IMR-90 (cell line): ENCODE results near the gene CAMTA1. TPM values are rescaled to one million over a fixed set of nuclear protein-coding genes. Genes with fewer than 3 reads are reported as not detected.

Experiments
- ATAC-seq: fragments of 200-7000 bp; cut with Tn5 transposase; 2 replicates; pipeline ENCODE4 v1.9.1; 2020; ENCODE audit warnings: low read depth, mild to moderate bottlenecking, moderate library complexity
- BruUV-seq: library from RNA; stranded (reverse); fragments of 400-500 nt; replicated peaks from 2 replicates; lab custom pipeline; 2021; lab: Mats Ljungman, UMichigan
- CTCF ChIA-PET: fragments of 300-600 bp; formaldehyde crosslinking; extraction: SDS; loops from one replicate; lab custom pipeline; 2021; ENCODE audit warnings: antibody characterized with exemption; lab: Yijun Ruan, JAX
- POLR2A ChIA-PET: fragments of 300-600 bp; sonication (Branson Sonifier 250); formaldehyde crosslinking; loops from one replicate; lab custom pipeline; 2022; ENCODE audit warnings: antibody characterized with exemption; ENCODE audit not compliant: unreplicated experiment; lab: Charles Lee
- DNase-seq: peaks from one replicate; pipeline ENCODE4 v3.0.0; 2013
- H2AFZ ChIP-seq: replicated peaks from 2 replicates; pipeline ENCODE3; 2013; ENCODE audit warnings: low read length, mild to moderate bottlenecking; ENCODE audit not compliant: poor library complexity
- H2AK5ac ChIP-seq: 2 replicates; pipeline ENCODE4 v1.6.1; 2013; ENCODE audit warnings: low read depth, low read length, inconsistent platforms
- H2AK9ac ChIP-seq: replicated peaks from 2 replicates; pipeline ENCODE3; 2013; ENCODE audit warnings: mild to moderate bottlenecking, low read depth, low read length, moderate library complexity; ENCODE audit not compliant: poor library complexity
- H2BK120ac ChIP-seq: 2 replicates; pipeline ENCODE4 v1.6.1; 2013; ENCODE audit warnings: low read depth, low read length, inconsistent platforms
- H2BK15ac ChIP-seq: 3 replicates; pipeline ENCODE4 v1.6.1; 2013; ENCODE audit warnings: low read depth, low read length, inconsistent platforms
- H2BK20ac ChIP-seq: 2 replicates; pipeline ENCODE4 v1.6.1; 2013; ENCODE audit warnings: low read depth, mild to moderate bottlenecking, inconsistent platforms, low read length, moderate library complexity
- H2BK5ac ChIP-seq: 2 replicates; pipeline ENCODE4 v1.6.1; 2013; ENCODE audit warnings: mild to moderate bottlenecking, low read depth, low read length, inconsistent platforms; ENCODE audit not compliant: poor library complexity, severe bottlenecking
- H3K14ac ChIP-seq: replicated peaks from 2 replicates; pipeline ENCODE4 v1.6.1; 2013; ENCODE audit warnings: low read depth, low read length, inconsistent platforms
- H3K18ac ChIP-seq: 2 replicates; pipeline ENCODE4 v1.6.1; 2013; ENCODE audit warnings: low read depth, low read length, control low read depth
- H3K23ac ChIP-seq: 2 replicates; pipeline ENCODE4 v1.6.1; 2013; ENCODE audit warnings: low read depth, low read length, inconsistent platforms
- H3K27ac ChIP-seq: 2 replicates; pipeline ENCODE4 v1.5.1; 2013; ENCODE audit warnings: mild to moderate bottlenecking, control low read depth, low read length; ENCODE audit not compliant: insufficient read depth
- H3K27me3 ChIP-seq: 2 replicates; pipeline ENCODE4 v1.6.1; 2013; ENCODE audit warnings: low read length; ENCODE audit not compliant: control insufficient read depth, insufficient read depth
- H3K36me3 ChIP-seq: 2 replicates; pipeline ENCODE4 v1.6.1; 2013; ENCODE audit warnings: low read length, mixed read lengths; ENCODE audit not compliant: control insufficient read depth, insufficient read depth
- H3K4ac ChIP-seq: 2 replicates; pipeline ENCODE4 v1.6.1; 2013; ENCODE audit warnings: low read depth, low read length, inconsistent platforms
- H3K4me1 ChIP-seq: 2 replicates; pipeline ENCODE4 v1.6.1; 2013; ENCODE audit warnings: low read length, mixed read lengths; ENCODE audit not compliant: control insufficient read depth, insufficient read depth
- H3K4me2 ChIP-seq: 2 replicates; pipeline ENCODE4 v1.6.1; 2013; ENCODE audit warnings: low read depth, mild to moderate bottlenecking, control low read depth, low read length, moderate library complexity
- H3K4me3 ChIP-seq: 2 replicates; pipeline ENCODE4 v1.5.1; 2013; ENCODE audit warnings: low read depth, mild to moderate bottlenecking, control low read depth, low read length, moderate library complexity; ENCODE audit not compliant: insufficient read depth
- H3K56ac ChIP-seq: 2 replicates; pipeline ENCODE4 v1.6.1; 2013; ENCODE audit warnings: low read length, inconsistent platforms; ENCODE audit not compliant: insufficient read depth; ENCODE audit errors: extremely low read depth
- H3K79me1 ChIP-seq, 2 experiments: 2 replicates each; pipeline ENCODE4 v1.6.1; 2013; ENCODE audit warnings: low read length in 2 of 2, inconsistent platforms in 1 of 2, low read depth in 1 of 2
- H3K9ac ChIP-seq: 2 replicates; pipeline ENCODE4 v1.6.1; 2013; ENCODE audit warnings: low read depth, low read length, control low read depth
- H3K9me1 ChIP-seq: 2 replicates; pipeline ENCODE4 v1.6.1; 2013; ENCODE audit warnings: low read length, inconsistent platforms; ENCODE audit not compliant: insufficient read depth
- H3K9me3 ChIP-seq: 2 replicates; pipeline ENCODE4 v1.6.1; 2013; ENCODE audit warnings: low read length; ENCODE audit not compliant: control insufficient read depth, insufficient read depth
- H4K20me1 ChIP-seq: 2 replicates; pipeline ENCODE4 v1.6.1; 2013; ENCODE audit warnings: low read length, inconsistent platforms; ENCODE audit not compliant: insufficient read depth
- H4K5ac ChIP-seq: 2 replicates; pipeline ENCODE4 v1.6.1; 2013; ENCODE audit warnings: mild to moderate bottlenecking, low read depth, low read length, control low read depth
- H4K8ac ChIP-seq, 2 experiments: 2 replicates each; pipeline ENCODE4 v1.6.1; 2013; ENCODE audit warnings: low read depth in 2 of 2, low read length in 2 of 2, control low read depth in 1 of 2, inconsistent platforms in 1 of 2
- H4K91ac ChIP-seq: 2 replicates; pipeline ENCODE4 v1.6.1; 2013; ENCODE audit warnings: low read depth, low read length, inconsistent platforms; ENCODE audit not compliant: insufficient read depth
- BHLHE40 ChIP-seq: fragments of 150-350 bp; IDR thresholded peaks from 2 replicates; pipeline ENCODE4 v1.6.1; 2016; ENCODE audit warnings: mild to moderate bottlenecking, low read depth, low read length
- CEBPB ChIP-seq: IDR thresholded peaks from 2 replicates; pipeline ENCODE4 v1.6.1; 2012; ENCODE audit warnings: low read depth, low read length, improper control_type of control experiment
- CHD1 ChIP-seq: IDR thresholded peaks from 2 replicates; pipeline ENCODE4 v1.6.1; 2012; ENCODE audit warnings: low read depth, low read length, improper control_type of control experiment
- FOS ChIP-seq: fragments of 150-350 bp; IDR thresholded peaks from 2 replicates; pipeline ENCODE4 v1.6.1; 2016; ENCODE audit warnings: low read depth, low read length
- MAFK ChIP-seq: IDR thresholded peaks from 2 replicates; pipeline ENCODE4 v1.6.1; 2012; ENCODE audit warnings: low read depth, low read length, improper control_type of control experiment
- MAZ ChIP-seq: IDR thresholded peaks from 2 replicates; pipeline ENCODE4 v1.6.1; 2012; ENCODE audit warnings: low read depth, mild to moderate bottlenecking, low read length, improper control_type of control experiment, moderate library complexity, borderline replicate concordance
- MXI1 ChIP-seq: IDR thresholded peaks from 2 replicates; pipeline ENCODE4 v1.6.1; 2012; ENCODE audit warnings: low read depth, mild to moderate bottlenecking, low read length, moderate library complexity, borderline replicate concordance
- NFE2L2 ChIP-seq: fragments of 150-350 bp; IDR thresholded peaks from 2 replicates; pipeline ENCODE4 v1.6.1; 2016; ENCODE audit warnings: low read depth, mild to moderate bottlenecking, low read length
- POLR2A ChIP-seq: IDR thresholded peaks from 2 replicates; pipeline ENCODE4 v1.6.1; 2012; ENCODE audit warnings: mild to moderate bottlenecking, low read depth, low read length
- RAD21 ChIP-seq: IDR thresholded peaks from 2 replicates; pipeline ENCODE4 v1.6.1; 2012; ENCODE audit warnings: low read length, improper control_type of control experiment
- RCOR1 ChIP-seq: IDR thresholded peaks from 2 replicates; pipeline ENCODE4 v1.6.1; 2012; ENCODE audit warnings: mild to moderate bottlenecking, low read length, improper control_type of control experiment; ENCODE audit not compliant: insufficient replicate concordance
- RFX5 ChIP-seq: IDR thresholded peaks from 2 replicates; pipeline ENCODE4 v1.8.0; 2012; ENCODE audit warnings: low read depth, mild to moderate bottlenecking, low read length, moderate library complexity
- SMC3 ChIP-seq: fragments of 150-350 bp; IDR thresholded peaks from 2 replicates; pipeline ENCODE4 v1.6.1; 2016; ENCODE audit warnings: low read depth, mild to moderate bottlenecking, antibody characterized with exemption, low read length, moderate library complexity
- WGBS, 2 experiments: methylation state at CpG; one replicate each; pipeline versions ENCODE4 v1.1.5 to v1.1.7; 2013; ENCODE audit warnings: missing lambda C conversion rate in 2 of 2; ENCODE audit not compliant: insufficient read length in 1 of 2; ENCODE audit errors: extremely low coverage in 2 of 2; 5-methylcytosine and 5-hydroxymethylcytosine counted together
- dilution Hi-C: fragments of 300-500 bp; cut with HindIII; formaldehyde crosslinking; loops from one replicate; pipeline ENCODE4 v1.14.3; 2018; ENCODE audit warnings: low sequenced_read_pairs; ENCODE audit not compliant: unreplicated experiment
- in situ Hi-C: fragments of 300-500 bp; cut with MboI; formaldehyde crosslinking; loops from 3 replicates; pipeline ENCODE4 v1.14.3; 2019; ENCODE audit warnings: low sequenced_read_pairs, inconsistent platforms, mixed read lengths
- intact Hi-C: fragments of 100-400 bp; cut with micrococcal nuclease; formaldehyde crosslinking; loops from 2 replicates; pipeline ENCODE4 v1.10.0; 2022
- polyA plus RNA-seq, 3 experiments: library from polyadenylated mRNA; depleted of rRNA; stranded (reverse); fragments of >200 nt; gene quantifications; 2 replicates each; pipeline ENCODE4 v1.2.3, GENCODE V29; 2012; ENCODE audit warnings: low replicate concordance in 1 of 3
- total RNA-seq: library from RNA; depleted of rRNA; stranded (reverse); fragments of >200 nt; gene quantifications from 2 replicates; pipeline ENCODE4 v1.2.3, GENCODE V29; 2012
- TF ChIP-seq, protein P1 (sequence below): fragments of 150-350 bp; IDR thresholded peaks from 2 replicates; pipeline ENCODE4 v1.6.1; 2016; ENCODE audit warnings: low read depth, mild to moderate bottlenecking, low read length, moderate library complexity, borderline replicate concordance
- TF ChIP-seq, protein P2 (sequence below): fragments of 150-350 bp; IDR thresholded peaks from 2 replicates; pipeline ENCODE4 v1.6.1; 2017; ENCODE audit warnings: mild to moderate bottlenecking, antibody characterized with exemption, low read length, low read depth
- TF ChIP-seq, protein P3 (sequence below): conservative IDR thresholded peaks from 2 replicates; pipeline ENCODE4 v1.5.1; 2012; ENCODE audit warnings: mild to moderate bottlenecking, low read depth, low read length, improper control_type of control experiment

Gene CAMTA1
- total and polyA plus RNA-seq, 2 of the 4 experiments (the other 2 are of a cell fraction) = 35.5 to 74.3 TPM

DNA sequence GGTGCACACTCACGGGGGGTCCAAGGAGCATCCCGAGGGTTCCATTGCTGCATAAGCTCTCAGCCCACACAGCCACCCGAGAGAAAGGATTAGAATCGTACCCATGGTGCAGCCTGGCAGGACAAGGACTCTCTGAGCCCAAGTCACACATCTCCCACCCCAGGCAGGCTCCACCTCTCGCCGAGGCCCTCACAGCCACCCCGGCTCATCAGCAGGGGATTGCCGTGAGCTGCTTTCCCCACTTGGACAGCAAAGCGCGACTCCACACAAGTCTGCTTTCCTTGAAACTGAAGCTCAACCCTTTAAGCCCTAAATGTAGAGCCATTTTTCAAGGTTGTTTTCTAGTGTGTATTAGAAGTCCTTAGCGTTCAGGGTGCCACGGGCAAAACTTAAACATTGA lies 679.5 kb downstream of the CAMTA1 start:
- H3K23ac ChIP-seq = no peak overlapping the region
- H3K56ac ChIP-seq = no peak overlapping the region
- no peak overlapping the region for H3K27ac ChIP-seq
- H2BK120ac ChIP-seq = no peak overlapping the region
- H2BK5ac ChIP-seq = no peak overlapping the region
- in situ Hi-C loops (no loop called here), intact Hi-C loops (no loop called here), dilution Hi-C loops (no loop called here)
- H2AFZ ChIP-seq = no peak overlapping the region
- H3K9me1 ChIP-seq = 0 out of 2 replicates have a peak, but pooled peaks cover 6% of the 10 kb centered on the region
- BruUV-seq = no TSS peak
- no peaks in the 10 kb centered on the region for H3K9me3 ChIP-seq
- no peak overlapping the region for H3K18ac ChIP-seq
- H2BK15ac ChIP-seq = no peak overlapping the region
- no peak overlapping the region for H3K4me3 ChIP-seq
- DNase-seq = no peak
- no peak overlapping the region for H2BK20ac ChIP-seq
- H3K4ac ChIP-seq = no peak overlapping the region
- ATAC-seq = no peak
- ChIA-PET CTCF (no interaction called here), POLR2A (no interaction called here)
- no peak overlapping the region; a peak in 1 of 4 replicates for H4K8ac ChIP-seq
- no peaks in the 10 kb centered on the region for H4K20me1 ChIP-seq
- no peak overlapping the region for H4K91ac ChIP-seq
- no CpG with 5 or more reads among the region's 12 CpGs for WGBS, 2 experiments
- H3K4me2 ChIP-seq = no peak overlapping the region
- H3K14ac ChIP-seq = no peak overlapping the region
- no peak overlapping the region for H3K9ac ChIP-seq
- H3K4me1 ChIP-seq = peaks cover 4% of the 10 kb centered on the region
- no peak overlapping the region for H4K5ac ChIP-seq
- H2AK9ac ChIP-seq = no peak overlapping the region
- H3K79me1 ChIP-seq = no peaks in the 10 kb centered on the region
- TF ChIP-seq, protein P1, sequence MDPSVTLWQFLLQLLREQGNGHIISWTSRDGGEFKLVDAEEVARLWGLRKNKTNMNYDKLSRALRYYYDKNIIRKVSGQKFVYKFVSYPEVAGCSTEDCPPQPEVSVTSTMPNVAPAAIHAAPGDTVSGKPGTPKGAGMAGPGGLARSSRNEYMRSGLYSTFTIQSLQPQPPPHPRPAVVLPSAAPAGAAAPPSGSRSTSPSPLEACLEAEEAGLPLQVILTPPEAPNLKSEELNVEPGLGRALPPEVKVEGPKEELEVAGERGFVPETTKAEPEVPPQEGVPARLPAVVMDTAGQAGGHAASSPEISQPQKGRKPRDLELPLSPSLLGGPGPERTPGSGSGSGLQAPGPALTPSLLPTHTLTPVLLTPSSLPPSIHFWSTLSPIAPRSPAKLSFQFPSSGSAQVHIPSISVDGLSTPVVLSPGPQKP = no peak
- no peak for TF ChIP-seq CEBPB
- TF ChIP-seq RFX5 = no peak
- TF ChIP-seq POLR2A = no peak
- TF ChIP-seq, protein P2, sequence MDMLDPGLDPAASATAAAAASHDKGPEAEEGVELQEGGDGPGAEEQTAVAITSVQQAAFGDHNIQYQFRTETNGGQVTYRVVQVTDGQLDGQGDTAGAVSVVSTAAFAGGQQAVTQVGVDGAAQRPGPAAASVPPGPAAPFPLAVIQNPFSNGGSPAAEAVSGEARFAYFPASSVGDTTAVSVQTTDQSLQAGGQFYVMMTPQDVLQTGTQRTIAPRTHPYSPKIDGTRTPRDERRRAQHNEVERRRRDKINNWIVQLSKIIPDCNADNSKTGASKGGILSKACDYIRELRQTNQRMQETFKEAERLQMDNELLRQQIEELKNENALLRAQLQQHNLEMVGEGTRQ = no peak
- no peak for TF ChIP-seq MAZ
- no peak for TF ChIP-seq SMC3
- no peak for TF ChIP-seq MAFK
- TF ChIP-seq, protein P3, sequence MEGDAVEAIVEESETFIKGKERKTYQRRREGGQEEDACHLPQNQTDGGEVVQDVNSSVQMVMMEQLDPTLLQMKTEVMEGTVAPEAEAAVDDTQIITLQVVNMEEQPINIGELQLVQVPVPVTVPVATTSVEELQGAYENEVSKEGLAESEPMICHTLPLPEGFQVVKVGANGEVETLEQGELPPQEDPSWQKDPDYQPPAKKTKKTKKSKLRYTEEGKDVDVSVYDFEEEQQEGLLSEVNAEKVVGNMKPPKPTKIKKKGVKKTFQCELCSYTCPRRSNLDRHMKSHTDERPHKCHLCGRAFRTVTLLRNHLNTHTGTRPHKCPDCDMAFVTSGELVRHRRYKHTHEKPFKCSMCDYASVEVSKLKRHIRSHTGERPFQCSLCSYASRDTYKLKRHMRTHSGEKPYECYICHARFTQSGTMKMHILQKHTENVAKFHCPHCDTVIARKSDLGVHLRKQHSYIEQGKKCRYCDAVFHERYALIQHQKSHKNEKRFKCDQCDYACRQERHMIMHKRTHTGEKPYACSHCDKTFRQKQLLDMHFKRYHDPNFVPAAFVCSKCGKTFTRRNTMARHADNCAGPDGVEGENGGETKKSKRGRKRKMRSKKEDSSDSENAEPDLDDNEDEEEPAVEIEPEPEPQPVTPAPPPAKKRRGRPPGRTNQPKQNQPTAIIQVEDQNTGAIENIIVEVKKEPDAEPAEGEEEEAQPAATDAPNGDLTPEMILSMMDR = no peak
- TF ChIP-seq FOS = no peak
- TF ChIP-seq RCOR1 = no peak
- TF ChIP-seq MXI1 = no peak
- no peak for TF ChIP-seq NFE2L2
- TF ChIP-seq CHD1 = no peak
- TF ChIP-seq BHLHE40 = no peak
- TF ChIP-seq RAD21 = no peak
- H3K36me3 ChIP-seq = no peaks in the 10 kb centered on the region
- no peak overlapping the region for H2AK5ac ChIP-seq
- H3K27me3 ChIP-seq = no peaks in the 10 kb centered on the region
